Cerebellar nuclear complex (tissue), 1 donor: Measurements from ENCODE around the gene ATP13A3.
A peak's percentile ranks its signal among the peaks of the same experiment; 100 is the strongest.

Source experiments
- DNase-seq, 2 experiments: peaks; one replicate each; lab custom pipeline; 2025; lab: John Stamatoyannopoulos, UW

Gene ATP13A3

GRCh38 chr3:194439881-194440550 lies 46.8 kb downstream of the ATP13A3 start:
- DNase-seq: no peak

GRCh38 chr3:194434503-194434902 lies 52.3 kb downstream of the ATP13A3 start:
- DNase-seq: no peak

- no peak for DNase-seq
Observed at GRCh38 chr3:194431554-194431953, 55.2 kb downstream of the ATP13A3 start.

- no peak for DNase-seq
Observed at GRCh38 chr3:194425399-194425798, 61.4 kb downstream of the ATP13A3 start.

- no peak for DNase-seq
Observed at GRCh38 chr3:194424953-194425352, 61.8 kb downstream of the ATP13A3 start.

- no peak for DNase-seq
Observed at GRCh38 chr3:194424373-194424772, 62.4 kb downstream of the ATP13A3 start.

GRCh38 chr3:194423317-194423716 lies 63.5 kb downstream of the ATP13A3 start:
- DNase-seq: no peak

- no peak for DNase-seq
Observed at GRCh38 chr3:194422188-194422587, 64.6 kb downstream of the ATP13A3 start.

GRCh38 chr3:194418671-194419070 lies 68.1 kb downstream of the ATP13A3 start:
- DNase-seq: no peak

GRCh38 chr3:194407423-194407822 lies 79.4 kb downstream of the ATP13A3 start:
- no peak for DNase-seq

- DNase-seq: no peak
Observed at GRCh38 chr3:194405766-194406165, 81.0 kb downstream of the ATP13A3 start.

GRCh38 chr3:194404365-194405140 lies 82.2 kb downstream of the ATP13A3 start:
- DNase-seq: peak in 1 of 2 experiments; percentile 17

- no peak for DNase-seq
Observed at GRCh38 chr3:194401868-194402329, 84.9 kb downstream of the ATP13A3 start.

GRCh38 chr3:194401346-194401745 lies 85.5 kb downstream of the ATP13A3 start:
- no peak for DNase-seq

GRCh38 chr3:194399874-194400411 lies 86.9 kb downstream of the ATP13A3 start:
- no peak for DNase-seq

- no peak for DNase-seq
Observed at GRCh38 chr3:194399166-194399565, 87.6 kb downstream of the ATP13A3 start, which contains the start of gene GP5. Gene GP5 (minus strand): TSS chr3:194399266. CDS start chr3:194398282, 984 bp downstream.

- no peak for DNase-seq
Observed at GRCh38 chr3:194397757-194398312, 89.0 kb downstream of the ATP13A3 start.

- DNase-seq: no peak
Observed at GRCh38 chr3:194396859-194397756, 89.7 kb downstream of the ATP13A3 start.

- no peak for DNase-seq
Observed at GRCh38 chr3:194396539-194396858, 90.3 kb downstream of the ATP13A3 start.

- DNase-seq: no peak
Observed at GRCh38 chr3:194395778-194396538, 90.8 kb downstream of the ATP13A3 start.

- DNase-seq: no peak
Observed at GRCh38 chr3:194395212-194395611, 91.6 kb downstream of the ATP13A3 start.
